IPS-15b (cell line): ENCODE results near the gene SYCE3.

Experiments
- H3K27me3 ChIP-seq: one replicate; pipeline ENCODE4 v1.6.1; 2013; ENCODE audit warnings: low read length; ENCODE audit not compliant: control insufficient read depth, insufficient read depth
- H3K36me3 ChIP-seq: one replicate; pipeline ENCODE4 v1.6.1; 2013; ENCODE audit warnings: low read length; ENCODE audit not compliant: control insufficient read depth, insufficient read depth
- H3K4me1 ChIP-seq: one replicate; pipeline ENCODE4 v1.6.1; 2013; ENCODE audit warnings: mild to moderate bottlenecking, low read length; ENCODE audit not compliant: control insufficient read depth, insufficient read depth
- H3K4me3 ChIP-seq: one replicate; pipeline ENCODE4 v1.5.1; 2013; ENCODE audit warnings: low read depth, low read length
- H3K9ac ChIP-seq: one replicate; pipeline ENCODE4 v1.6.1; 2013; ENCODE audit warnings: low read depth, mild to moderate bottlenecking, low read length
- H3K9me3 ChIP-seq: one replicate; pipeline ENCODE4 v1.6.1; 2013; ENCODE audit warnings: mild to moderate bottlenecking, low read length; ENCODE audit not compliant: control insufficient read depth, insufficient read depth

The SYCE3 gene

DNA sequence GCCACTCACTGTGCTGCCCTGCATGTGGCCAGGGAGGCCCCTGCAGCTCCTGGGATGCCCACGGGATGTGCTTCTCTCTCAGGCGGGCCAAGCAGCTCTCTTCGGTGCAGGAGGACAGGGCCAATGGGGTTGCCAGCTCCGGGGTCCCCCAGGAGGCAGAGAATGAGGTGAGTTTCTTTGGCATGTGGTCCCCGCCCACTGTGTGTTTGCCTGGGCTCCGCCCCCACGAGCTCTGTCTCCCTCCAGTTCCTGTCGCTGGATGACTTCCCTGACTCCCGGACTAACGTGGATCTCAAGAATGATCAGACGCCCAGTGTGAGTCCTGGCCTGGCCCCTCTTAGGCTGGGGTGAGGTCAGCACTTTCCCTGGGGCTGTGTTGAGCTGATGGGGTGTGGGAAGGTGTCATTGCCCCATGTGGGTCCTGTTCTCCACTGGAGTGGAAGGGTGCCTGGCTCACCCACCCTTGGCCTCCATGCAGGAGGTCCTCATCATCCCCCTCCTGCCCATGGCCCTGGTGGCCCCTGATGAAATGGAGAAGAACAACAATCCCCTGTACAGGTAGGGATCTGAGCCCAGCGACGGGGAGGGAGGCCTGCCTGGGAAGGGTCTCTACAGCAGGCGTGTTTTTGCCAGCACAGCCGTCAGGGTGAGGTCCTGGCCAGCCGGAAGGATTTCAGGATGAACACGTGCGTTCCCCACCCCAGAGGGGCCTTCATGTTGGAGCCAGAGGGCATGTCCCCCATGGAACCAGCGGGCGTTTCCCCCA, 45.0 kb downstream of the SYCE3 start:
- no peaks in the 10 kb centered on the region for H3K9me3 ChIP-seq
- no peak overlapping the region for H3K4me3 ChIP-seq
- peaks cover 42% of the 10 kb centered on the region for H3K36me3 ChIP-seq
- no peaks in the 10 kb centered on the region for H3K4me1 ChIP-seq
- no peak overlapping the region for H3K9ac ChIP-seq
- no peaks in the 10 kb centered on the region for H3K27me3 ChIP-seq

DNA sequence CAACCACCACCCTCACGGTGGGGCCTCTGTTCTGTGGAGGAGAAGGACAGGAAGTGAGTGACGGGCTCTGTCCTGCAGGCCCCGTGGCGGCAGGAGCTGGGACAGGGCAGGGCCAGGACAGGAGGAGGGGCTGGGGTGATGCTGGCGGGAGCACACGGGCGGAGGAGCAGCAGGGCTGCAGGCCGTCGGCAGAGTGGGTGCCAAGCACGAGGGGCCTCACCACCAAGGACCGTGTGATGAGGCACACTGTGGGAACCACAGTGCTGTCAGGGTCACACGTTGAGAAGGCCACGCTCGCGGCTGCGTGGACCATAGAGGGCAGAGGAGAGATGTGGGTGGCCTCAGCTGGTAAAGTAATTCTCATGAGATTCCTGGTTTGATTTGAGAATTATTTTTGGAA, 45.8 kb downstream of the SYCE3 start:
- Histone ChIP-seq H3K27me3 (no peaks in the 10 kb centered on the region), H3K9me3 (no peaks in the 10 kb centered on the region), H3K9ac (no peak overlapping the region), H3K4me1 (no peaks in the 10 kb centered on the region), H3K36me3 (peaks cover 36% of the 10 kb centered on the region), H3K4me3 (no peak overlapping the region)

DNA sequence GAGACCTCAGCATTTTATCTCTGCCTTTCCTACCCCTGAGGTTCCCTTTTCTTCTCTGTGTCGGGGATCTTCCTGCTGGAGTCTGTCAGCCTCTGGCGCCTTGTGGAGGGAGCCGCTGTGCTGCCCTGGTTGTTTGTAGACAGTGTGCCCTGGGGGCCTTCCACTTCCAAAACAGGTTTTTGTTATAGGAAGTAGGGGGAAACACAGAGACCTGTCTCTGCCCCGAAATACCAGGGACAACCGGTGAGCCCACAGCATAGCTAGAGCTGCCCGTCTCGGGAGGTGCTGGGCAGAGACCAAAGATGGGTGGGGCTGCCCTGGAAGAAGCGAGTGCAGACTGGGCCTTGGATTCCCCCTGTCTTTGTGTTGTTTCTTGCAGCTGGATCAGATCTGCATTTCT, 46.7 kb downstream of the SYCE3 start:
- H3K36me3 ChIP-seq = peaks cover 31% of the 10 kb centered on the region
- no peaks in the 10 kb centered on the region for H3K4me1 ChIP-seq
- H3K9me3 ChIP-seq = no peaks in the 10 kb centered on the region
- no peak overlapping the region for H3K9ac ChIP-seq
- H3K4me3 ChIP-seq = no peak overlapping the region
- H3K27me3 ChIP-seq = no peaks in the 10 kb centered on the region

DNA sequence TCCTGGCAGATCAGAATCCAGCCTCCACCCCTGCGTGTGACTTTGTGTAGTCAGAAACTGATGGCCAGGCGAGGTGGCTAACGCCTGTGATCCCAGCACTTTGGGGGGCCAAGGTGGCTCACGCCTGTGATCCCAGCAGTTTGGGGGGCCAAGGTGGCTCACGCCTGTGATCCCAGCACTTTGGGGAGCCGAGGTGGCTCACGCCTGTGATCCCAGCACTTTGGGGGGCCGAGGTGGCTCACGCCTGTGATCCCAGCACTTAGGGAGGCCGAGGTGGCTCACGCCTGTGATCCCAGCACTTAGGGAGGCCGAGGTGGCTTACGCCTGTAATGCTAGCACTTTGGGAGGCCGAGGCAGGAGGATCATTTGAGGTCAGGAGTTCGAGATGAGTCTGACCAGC, 49.5 kb downstream of the SYCE3 start:
- no peak overlapping the region for H3K9ac ChIP-seq
- no peak overlapping the region for H3K4me3 ChIP-seq
- no peaks in the 10 kb centered on the region for H3K27me3 ChIP-seq
- H3K9me3 ChIP-seq = no peaks in the 10 kb centered on the region
- peaks cover 20% of the 10 kb centered on the region for H3K36me3 ChIP-seq
- H3K4me1 ChIP-seq = peaks cover 3% of the 10 kb centered on the region

DNA sequence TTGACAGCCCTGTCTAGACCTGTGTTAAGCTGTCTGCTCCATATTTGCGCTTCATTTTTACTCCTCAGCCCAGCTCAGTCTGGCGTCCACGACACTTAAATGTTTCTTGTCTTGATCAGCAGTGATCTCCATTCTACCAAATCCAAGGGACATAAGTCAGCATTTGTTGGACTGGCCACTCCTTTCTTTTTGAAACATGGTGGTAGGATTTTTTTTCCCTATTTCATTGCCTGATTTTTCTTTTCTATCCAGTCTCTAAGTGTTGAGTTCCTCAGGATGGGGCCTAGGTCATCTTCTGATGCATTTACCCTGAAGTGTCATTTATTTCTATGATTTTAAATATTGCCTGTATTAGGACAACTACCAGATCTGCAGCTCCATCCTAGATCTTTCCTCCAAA, 53.8 kb downstream of the SYCE3 start:
- Histone ChIP-seq H3K9ac (no peak overlapping the region), H3K4me3 (peak overlapping the region; percentile 91), H3K4me1 (peaks cover 3% of the 10 kb centered on the region), H3K27me3 (no peaks in the 10 kb centered on the region), H3K9me3 (no peaks in the 10 kb centered on the region), H3K36me3 (peaks cover 11% of the 10 kb centered on the region)

DNA sequence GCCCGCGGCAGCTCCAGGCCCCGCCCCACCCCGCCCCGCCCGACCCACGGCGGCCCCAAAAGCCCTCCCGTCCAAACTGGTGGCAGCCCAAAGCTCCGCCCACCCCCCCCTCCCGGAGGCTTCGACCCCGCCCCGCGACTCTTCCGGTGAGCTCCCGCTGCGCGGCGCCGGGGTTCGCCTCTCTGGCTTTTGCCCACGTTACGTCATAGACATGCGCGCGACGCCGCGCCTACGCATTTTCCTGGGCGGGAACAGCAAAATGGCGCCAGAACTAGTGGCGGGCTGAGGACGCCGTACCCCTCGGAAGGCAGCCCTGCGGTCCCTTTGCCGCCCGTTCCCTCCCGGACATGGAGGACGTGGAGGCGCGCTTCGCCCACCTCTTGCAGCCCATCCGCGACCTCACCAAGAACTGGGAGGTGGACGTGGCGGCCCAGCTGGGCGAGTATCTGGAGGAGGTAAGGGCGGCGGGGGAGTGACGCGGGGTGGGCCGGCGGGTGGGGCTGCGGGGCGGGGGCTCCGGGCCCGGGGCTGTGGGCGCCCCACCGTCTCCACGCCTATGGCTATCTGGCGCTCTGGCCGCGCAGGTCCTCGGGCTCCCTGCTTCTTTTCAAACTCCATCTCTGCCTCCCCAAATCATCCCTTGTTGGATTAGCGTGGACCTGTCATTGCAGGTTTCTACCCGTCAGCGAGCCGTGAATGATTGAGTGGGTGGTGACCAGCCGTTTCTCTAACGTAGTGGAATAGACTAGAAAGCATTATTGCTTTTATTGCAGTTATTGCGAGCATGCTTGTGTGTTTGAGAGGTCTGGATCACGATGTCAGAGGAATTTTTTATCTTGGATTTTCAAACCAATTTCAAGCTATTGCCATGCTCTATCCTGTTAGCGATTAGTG, 54.5 kb downstream of the SYCE3 start, which contains the start of gene NCAPH2:
TSS of gene NCAPH2 (plus strand) at position 234 of the 894 bp plus-strand sequence. CDS start at position 348, 114 bp downstream.
- H3K4me3 ChIP-seq = peak within 1 kb of the TSS; percentile 91
- peaks cover 16% of the 10 kb centered on the region for H3K36me3 ChIP-seq
- H3K9ac ChIP-seq = peak within 1 kb of the TSS; percentile 89
- no peaks in the 10 kb centered on the region for H3K27me3 ChIP-seq
- no peaks in the 10 kb centered on the region for H3K9me3 ChIP-seq
- H3K4me1 ChIP-seq = peaks cover 3% of the 10 kb centered on the region

DNA sequence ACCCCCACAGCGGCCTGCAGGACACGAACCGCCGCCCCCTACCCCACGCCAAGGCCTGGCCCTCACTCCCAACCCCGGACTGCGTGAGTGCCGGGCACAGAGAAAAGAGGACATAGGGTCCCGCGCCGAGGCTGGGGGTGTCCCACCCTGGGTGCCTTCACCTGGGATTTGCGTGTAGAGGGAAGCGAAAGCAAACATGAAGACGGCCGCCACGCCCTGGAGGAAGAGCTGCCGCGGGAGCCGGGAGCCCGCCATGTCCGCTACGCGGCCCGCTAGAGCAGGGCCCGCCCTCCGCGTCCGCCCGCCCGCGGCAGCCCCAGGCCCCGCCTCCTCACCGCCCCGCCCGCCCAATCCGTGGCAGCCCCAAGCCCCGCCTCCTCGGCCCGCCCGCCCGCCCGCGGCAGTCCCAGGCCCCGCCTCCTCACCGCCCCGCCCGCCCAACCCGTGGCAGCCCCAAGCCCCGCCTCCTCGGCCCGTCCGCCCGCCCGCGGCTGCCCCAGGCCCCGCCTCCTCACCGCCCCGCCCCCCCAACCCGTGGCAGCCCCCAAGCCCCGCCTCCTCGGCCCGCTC, 55.2 kb downstream of the SYCE3 start, which contains the start of gene LMF2:
TSS of gene LMF2 (minus strand) at position 282 of the 570 bp plus-strand sequence. CDS start at position 255, 27 bp downstream.
- Histone ChIP-seq H3K4me1 (peaks cover 3% of the 10 kb centered on the region), H3K4me3 (peak within 1 kb of the TSS; percentile 91)

DNA sequence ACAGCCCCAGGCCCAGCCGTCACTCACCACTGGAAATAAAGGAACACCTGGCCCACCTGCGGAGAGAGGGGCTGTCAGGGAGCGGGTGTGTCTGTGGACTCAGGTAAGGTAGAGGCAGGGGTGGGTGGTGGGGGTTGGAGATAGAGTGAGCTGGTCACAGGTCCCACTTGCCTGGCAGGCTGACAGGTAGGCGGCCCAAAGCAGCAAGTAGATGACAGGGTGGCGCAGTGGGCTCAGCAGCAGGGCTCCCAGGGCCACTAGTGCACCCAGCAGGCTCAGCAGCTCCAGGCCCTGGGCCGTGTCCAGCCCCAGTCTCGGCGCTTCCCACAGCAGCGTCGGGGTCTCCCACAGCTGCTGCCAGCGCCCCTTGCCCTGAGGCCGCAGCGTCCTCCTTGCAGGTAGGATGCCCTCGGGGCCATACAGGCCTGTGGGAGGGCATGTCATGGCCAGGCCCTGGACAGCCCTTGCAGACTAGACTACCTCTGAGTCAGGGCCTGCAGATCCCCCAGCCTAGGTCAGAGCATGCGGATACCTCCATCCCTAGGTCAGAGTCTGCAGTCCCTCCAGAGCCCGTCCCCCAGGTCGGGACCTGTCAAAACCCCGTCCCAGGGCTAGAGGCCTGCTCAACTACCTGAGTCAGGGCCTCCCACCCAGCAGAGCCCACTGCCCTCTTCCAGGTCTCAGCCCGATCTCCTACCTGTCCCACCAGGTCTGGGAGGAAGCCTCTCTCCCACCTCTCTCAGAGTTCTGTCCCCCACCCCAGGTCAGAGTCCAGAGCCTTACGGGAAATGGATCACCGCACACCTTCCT, 55.9 kb downstream of the SYCE3 start:
- peaks cover 20% of the 10 kb centered on the region for H3K36me3 ChIP-seq
- H3K9ac ChIP-seq = peak overlapping the region; percentile 89
- peak overlapping the region; percentile 73 for H3K4me3 ChIP-seq
- H3K27me3 ChIP-seq = no peaks in the 10 kb centered on the region
- H3K4me1 ChIP-seq = peaks cover 3% of the 10 kb centered on the region
- no peaks in the 10 kb centered on the region for H3K9me3 ChIP-seq

More for the DNA sequence above, 55.2 kb downstream of the SYCE3 start, which contains the start of gene LMF2:
- Histone ChIP-seq H3K9ac (peak within 1 kb of the TSS; percentile 89), H3K27me3 (no peaks in the 10 kb centered on the region), H3K9me3 (no peaks in the 10 kb centered on the region), H3K36me3 (peaks cover 16% of the 10 kb centered on the region)

DNA sequence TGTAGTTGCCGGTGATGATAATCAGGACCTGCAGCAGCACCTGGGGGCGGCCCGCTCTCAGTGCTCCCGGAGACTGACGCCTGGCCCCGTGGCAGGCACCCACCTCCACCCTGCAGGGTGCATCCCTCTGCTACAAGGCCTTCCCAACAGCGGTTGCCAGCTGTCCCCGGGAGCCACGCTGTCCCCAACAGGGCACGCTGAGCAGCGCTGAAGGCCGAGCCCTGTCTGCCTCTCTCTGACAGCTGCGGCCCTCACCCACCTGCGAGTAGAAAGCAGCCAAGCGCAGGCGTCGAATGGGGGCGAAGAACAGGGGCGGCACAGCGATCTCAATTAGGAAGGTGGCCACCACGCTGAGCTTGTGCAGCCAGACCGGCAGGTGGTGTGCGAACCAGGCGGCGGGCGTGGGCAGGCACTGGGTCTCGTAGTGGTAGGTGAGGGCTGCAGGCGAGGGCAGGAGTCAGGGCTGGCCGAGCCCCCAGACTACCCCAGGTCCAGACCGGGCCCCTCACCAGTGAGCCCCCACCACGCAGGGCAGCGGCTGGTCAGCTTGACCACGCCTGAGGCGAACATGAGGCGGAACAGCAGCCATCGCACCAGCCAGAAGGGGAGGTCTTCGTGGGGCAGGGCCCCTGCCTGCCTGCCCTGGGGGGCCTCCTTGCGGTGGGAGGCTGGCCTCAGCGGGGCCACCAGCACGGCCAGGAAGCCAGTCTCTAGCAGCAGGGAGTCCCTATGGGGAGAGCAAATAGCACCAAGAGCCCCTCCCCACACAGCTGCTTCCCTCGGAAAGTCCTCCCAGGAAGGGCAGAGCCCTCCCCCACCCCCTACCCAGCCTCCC, 56.7 kb downstream of the SYCE3 start:
- Histone ChIP-seq H3K9ac (no peak overlapping the region), H3K36me3 (peaks cover 20% of the 10 kb centered on the region), H3K4me3 (no peak overlapping the region), H3K9me3 (no peaks in the 10 kb centered on the region), H3K27me3 (no peaks in the 10 kb centered on the region), H3K4me1 (peaks cover 3% of the 10 kb centered on the region)

DNA sequence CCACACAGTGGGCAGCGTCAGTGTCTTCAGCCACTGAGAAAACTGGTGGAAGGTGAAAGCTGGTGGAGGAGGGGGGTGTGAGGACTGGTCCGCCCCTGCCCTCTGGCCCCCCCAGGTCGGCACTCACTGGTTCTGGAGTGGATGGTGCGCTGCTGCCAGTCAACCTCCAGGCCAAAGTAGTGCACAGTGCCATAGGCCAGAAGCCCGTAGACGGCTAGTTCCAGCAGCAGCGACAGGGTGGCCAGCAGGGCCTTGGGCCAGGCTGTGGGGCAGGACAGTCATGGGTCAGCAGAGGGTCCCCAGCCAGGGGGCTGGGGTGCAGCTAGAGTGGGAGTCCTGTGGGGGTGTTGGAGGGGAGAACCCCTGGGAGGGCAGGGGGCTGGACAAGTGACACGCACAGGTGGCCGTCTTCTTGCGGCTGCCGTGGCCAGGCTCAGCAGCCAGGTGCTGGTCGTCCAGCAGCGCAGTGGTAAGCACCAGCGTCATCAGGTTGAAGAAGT, 57.4 kb downstream of the SYCE3 start:
- peaks cover 20% of the 10 kb centered on the region for H3K36me3 ChIP-seq
- H3K4me1 ChIP-seq = peaks cover 3% of the 10 kb centered on the region
- H3K9ac ChIP-seq = no peak overlapping the region
- no peaks in the 10 kb centered on the region for H3K9me3 ChIP-seq
- no peaks in the 10 kb centered on the region for H3K27me3 ChIP-seq
- no peak overlapping the region for H3K4me3 ChIP-seq
